Transverse colon (tissue), 4 donors: ENCODE results near the gene PTPRE.

ENCODE experiments used
- CTCF ChIP-seq, 5 experiments: fragments of 200-600 bp in 3 of 5; fragments of 450-650 bp in 2 of 5; sonication (generic) in 3 of 5; IDR thresholded peaks; 1 replicate in 2 of 5; 2 replicates in 3 of 5; pipeline ENCODE4 v1.5.1; 2016 to 2017; ENCODE audit warnings: antibody characterized with exemption in 5 of 5, inconsistent platforms in 3 of 5, mild to moderate bottlenecking in 2 of 5, moderate library complexity in 1 of 5
- POLR2AphosphoS5 ChIP-seq, 3 donors: sonication (generic); formaldehyde crosslinking; IDR thresholded peaks; one replicate each; pipeline ENCODE4 v1.6.1; 2016; ENCODE audit warnings: antibody characterized with exemption in 3 of 3

GRCh38 chr10:128047351-128047750 is 140.4 kb downstream of the PTPRE start:
- peak; percentile 79 to 87 (median 85) for TF ChIP-seq POLR2AphosphoS5 (IDR thresholded peaks at IDR 0.05)
- no peak for TF ChIP-seq CTCF (IDR thresholded peaks at IDR 0.05)
